Activated naive CD4-positive, alpha-beta T cell treated with anti-CD3 and anti-CD28 coated beads, Interleukin-2, amount 50 U/mL, for 16 hours (primary cell): ENCODE measurements around the gene ADCY4.
A peak's percentile ranks its signal among the peaks of the same experiment; 100 is the strongest.
"Not testable (repeated sequence)": the region's sequence is repeated elsewhere in the genome, so short reads cannot be mapped to it uniquely, and the experiment has no call there.

ENCODE experiments used
- DNase-seq: peaks from one replicate; pipeline ENCODE4 v3.0.0-alpha.2; 2020

Gene ADCY4

GRCh38 chr14:24334431-24335291 is at the start of gene ADCY4:
ADCY4 (minus strand) TSS chr14:24335071; CDS start chr14:24334652, 419 bp downstream.
- peak; percentile 46 for DNase-seq

DNA sequence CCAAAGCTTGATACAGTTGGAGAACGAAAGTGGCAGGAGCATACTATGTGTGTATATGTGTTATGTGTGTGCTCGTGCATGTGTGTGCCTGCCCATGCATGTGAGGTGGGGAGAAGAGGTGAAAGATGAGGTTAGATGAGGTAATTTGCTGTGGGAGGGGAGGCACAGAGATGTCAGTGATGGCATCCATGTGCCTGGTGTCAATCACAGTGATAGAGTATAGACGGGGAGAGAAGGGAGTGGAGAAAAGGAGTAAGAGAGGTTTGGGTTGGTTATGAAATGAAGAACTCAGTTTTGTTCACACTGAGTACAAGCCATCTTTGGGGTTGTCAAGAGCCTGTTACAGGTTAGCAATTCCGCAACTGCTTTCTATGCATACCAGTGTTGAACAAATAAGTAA is 49.3 kb upstream of the ADCY4 start:
- DNase-seq: no peak

DNA sequence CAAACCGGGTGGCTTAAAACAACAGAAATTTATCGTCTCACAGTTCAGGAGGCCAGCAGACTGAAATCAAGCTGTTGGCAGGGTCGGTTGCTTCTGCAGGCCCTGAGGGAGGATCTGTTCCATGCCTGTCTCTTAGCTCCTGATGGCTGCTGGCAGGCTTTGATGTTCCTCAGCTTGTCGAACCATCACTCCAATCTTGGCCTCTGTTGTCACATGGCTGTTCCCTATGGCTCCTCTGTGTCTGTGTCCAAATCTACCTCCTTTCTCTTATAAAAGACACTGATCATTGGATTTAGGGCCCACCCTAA is 47.1 kb upstream of the ADCY4 start:
- no peak for DNase-seq

DNA sequence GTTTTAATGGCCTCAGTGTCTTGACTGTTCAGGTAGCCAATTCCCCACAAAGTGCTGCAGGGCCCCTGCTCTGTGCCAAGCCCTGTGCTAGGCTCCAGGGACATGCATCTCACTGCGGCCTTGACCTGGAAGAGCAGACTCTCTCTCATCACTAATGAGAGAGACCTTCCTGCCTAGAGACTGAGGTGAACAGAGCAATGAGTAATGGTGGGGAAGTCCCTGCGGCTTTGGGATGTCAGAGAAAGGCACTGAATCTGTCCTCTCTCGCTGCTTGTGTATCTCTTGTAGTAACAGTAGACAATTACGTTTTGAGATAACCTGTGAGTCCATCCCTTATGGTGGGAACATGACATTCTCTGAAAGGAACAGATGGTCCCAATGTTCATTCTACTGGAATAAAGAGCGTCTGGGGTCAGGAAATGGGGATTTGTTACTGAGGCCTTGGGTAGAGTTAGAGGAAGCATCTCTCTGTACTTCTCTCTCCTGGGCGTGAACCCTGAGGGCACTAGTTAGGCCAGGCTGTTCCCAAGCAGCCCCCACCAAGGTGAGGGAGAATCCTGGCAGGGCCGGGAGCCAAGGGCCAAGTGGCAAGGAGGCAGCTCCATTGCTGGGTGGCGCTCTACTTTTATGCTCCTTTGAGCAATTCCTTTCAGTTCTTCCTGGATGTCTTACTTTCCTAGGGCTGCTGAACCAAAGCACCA is 46.6 kb upstream of the ADCY4 start:
- no peak for DNase-seq

GRCh38 chr14:24379907-24380730 is 45.2 kb upstream of the ADCY4 start:
- DNase-seq: no peak

DNA sequence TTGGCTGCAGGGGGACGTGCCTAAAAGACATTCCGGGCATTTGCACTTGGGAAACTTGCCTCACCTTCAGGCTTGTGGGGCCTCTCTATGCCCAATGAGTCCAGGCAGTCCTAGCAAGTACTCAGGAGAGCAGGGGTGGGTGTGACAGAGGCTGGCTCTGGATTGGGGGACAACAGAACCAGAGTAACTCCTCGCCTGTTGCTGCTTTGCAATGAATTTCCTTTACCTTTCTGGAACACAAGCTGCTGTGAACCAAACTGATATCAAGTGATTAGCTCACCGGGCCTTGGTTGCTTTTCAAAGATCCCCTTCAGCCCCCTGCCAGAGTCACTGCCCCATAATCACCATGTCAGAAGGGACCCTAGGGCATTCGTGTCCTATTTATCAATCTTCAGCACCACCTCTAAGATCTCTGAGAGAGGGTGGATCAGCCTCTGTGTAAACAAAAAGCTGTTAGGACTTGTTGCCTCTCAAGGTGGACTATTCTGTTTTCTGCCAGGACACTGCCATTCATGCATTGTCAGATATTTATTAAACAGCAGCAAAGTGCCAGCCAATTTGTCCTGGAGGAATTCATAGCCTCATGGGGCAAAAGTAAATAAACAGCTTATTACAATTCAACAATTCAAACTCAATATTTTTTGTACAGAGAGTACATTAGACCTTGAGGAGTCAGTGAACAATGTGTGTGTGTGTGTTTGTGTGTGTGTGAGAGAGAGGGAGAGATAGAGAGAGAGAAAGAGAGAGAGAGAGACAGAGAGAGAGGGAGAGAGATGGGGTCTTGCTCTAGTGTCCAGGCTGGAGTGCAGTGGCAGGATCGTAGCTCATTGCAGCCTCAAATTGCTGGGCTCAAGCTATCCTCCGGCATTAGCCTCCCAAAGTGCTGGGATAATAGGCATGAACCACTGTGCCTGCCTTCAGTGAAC is 44.4 kb upstream of the ADCY4 start:
- DNase-seq: no peak

GRCh38 chr14:24378327-24378726 is 43.5 kb upstream of the ADCY4 start:
- no peak for DNase-seq

DNA sequence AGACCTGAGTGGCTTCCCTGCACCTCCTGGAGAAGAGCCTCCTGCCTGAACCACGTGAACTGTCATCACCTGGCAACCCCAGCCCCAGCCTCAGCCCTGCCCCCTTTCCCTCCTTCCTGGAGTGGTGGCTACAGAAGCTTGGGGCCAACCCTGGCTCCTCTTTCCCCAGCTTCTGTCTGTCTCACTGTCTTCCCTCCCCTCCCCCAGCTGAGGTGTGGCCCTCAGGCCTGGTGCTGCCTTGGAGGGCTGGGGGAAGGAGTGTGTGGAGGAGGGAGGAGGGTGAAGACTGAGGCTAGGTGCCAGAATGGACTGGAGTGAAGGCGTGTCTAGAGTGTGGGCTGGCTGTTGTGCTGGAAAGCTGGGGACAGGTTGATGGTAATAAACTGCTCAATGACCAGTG is 42.8 kb upstream of the ADCY4 start:
- no peak for DNase-seq

- DNase-seq: no peak
Measured at GRCh38 chr14:24377126-24377525, 42.3 kb upstream of the ADCY4 start.

DNA sequence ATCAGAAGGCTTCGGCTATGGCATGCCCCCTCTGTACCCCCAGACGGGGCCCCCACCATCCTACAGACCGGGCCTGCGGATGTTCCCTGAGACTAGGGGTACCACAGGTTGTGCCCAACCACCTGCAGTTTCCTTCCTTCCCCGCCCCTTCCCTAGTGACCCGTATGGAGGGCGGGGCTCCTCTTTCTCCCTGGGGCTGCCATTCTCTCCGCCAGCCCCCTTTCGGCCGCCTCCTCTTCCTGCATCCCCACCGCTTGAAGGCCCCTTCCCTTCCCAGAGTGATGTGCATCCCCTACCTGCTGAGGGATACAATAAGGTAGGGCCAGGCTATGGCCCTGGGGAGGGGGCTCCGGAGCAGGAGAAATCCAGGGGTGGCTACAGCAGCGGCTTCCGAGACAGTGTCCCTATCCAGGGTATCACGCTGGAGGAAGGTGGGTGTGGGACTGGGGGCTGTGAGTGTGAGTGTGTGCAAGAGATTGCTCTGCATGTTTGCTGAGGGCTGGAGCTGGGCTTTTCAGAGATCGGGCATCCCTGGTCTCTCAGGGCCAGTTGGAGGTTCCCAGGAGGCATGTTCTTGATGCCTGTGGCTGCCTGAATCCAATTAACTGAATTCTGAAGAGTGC is 41.7 kb upstream of the ADCY4 start:
- no peak for DNase-seq

GRCh38 chr14:24372701-24373416 is 38.0 kb upstream of the ADCY4 start:
- no peak for DNase-seq

- DNase-seq: not testable (repeated sequence)
Measured at GRCh38 chr14:24371605-24372004, 36.7 kb upstream of the ADCY4 start.

- no peak for DNase-seq
Measured at GRCh38 chr14:24370748-24371147, 35.9 kb upstream of the ADCY4 start.

- no peak for DNase-seq
Measured at GRCh38 chr14:24369907-24370687, 35.2 kb upstream of the ADCY4 start.

GRCh38 chr14:24369463-24369862 is 34.6 kb upstream of the ADCY4 start:
- DNase-seq: no peak

GRCh38 chr14:24368562-24369252 is 33.8 kb upstream of the ADCY4 start:
- DNase-seq: peak; percentile 28

GRCh38 chr14:24368212-24368561 is 33.3 kb upstream of the ADCY4 start:
- no peak for DNase-seq

DNA sequence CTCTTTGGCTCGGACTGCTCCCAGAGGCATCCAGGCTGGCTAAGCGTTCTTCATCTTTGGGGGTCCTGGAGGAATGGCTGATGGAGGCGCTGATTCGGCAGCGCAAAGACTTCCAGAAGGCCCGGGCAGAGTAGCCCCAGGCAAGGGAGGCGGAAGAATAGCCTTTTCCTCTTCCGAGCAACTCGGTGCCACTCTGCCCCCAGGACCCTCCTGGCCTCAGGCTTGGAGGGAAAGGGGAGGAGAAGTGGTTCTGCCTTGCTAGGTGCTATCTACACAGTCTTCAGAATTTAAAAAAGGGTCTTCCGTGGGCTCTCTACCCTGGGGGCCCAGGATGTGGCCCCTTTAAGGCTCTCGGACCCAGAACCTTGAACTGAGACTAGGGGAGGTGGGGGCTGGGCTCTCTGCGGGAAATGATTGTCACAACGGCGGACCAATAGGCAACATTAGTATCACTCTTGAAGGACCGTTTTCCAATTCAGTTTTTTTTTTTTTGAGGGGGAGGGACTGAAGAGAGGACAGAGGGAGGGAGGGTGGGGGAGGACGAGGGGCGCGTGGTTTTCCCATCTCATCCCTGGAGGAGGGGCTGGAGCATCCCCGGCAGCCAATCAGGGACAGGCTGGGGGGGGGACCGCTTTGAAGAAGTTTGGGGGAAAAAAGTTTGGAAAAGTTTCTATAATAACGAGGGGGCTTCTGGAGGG is 32.8 kb upstream of the ADCY4 start, which contains the start of gene NFATC4:
TSS of gene NFATC4 (plus strand) at position 671 of the 698 bp plus-strand sequence. CDS start 157 bp downstream, outside the sequence.
- DNase-seq: no peak
